WTC11 (cell line): ENCODE measurements around the gene TULP1.

Source experiments
- ATF1 ChIP-seq: sonication (generic); formaldehyde crosslinking; IDR thresholded peaks from 2 replicates; pipeline ENCODE4 v1.8.1; 2023; ENCODE audit warnings: mild to moderate bottlenecking, moderate library complexity, missing genetic modification reagents
- CREM ChIP-seq: sonication (generic); formaldehyde crosslinking; IDR thresholded peaks from 2 replicates; pipeline ENCODE4 v1.8.1; 2022; ENCODE audit warnings: mild to moderate bottlenecking, missing genetic modification reagents, moderate library complexity
- ESRRA ChIP-seq: sonication (generic); formaldehyde crosslinking; IDR thresholded peaks from 2 replicates; pipeline ENCODE4 v1.8.1; 2022; ENCODE audit warnings: mild to moderate bottlenecking, missing genetic modification reagents, borderline replicate concordance
- FOXP1 ChIP-seq: sonication (generic); formaldehyde crosslinking; IDR thresholded peaks from 2 replicates; pipeline ENCODE4 v1.8.0; 2022; ENCODE audit warnings: missing genetic modification reagents, mild to moderate bottlenecking, moderate library complexity, borderline replicate concordance
- GTF2I ChIP-seq: fragments of 250-450 bp; sonication (Bioruptor Pico); conservative IDR thresholded peaks from 2 replicates; pipeline ENCODE4 v1.4.0; 2021; ENCODE audit warnings: mild to moderate bottlenecking
- NR1H2 ChIP-seq: sonication (generic); formaldehyde crosslinking; IDR thresholded peaks from 2 replicates; pipeline ENCODE4 v1.9.0; 2021; ENCODE audit warnings: mild to moderate bottlenecking, moderate library complexity, missing genetic modification reagents
- RELA ChIP-seq: sonication (generic); formaldehyde crosslinking; IDR thresholded peaks from 2 replicates; pipeline ENCODE4 v1.8.1; 2022; ENCODE audit warnings: missing genetic modification reagents, mild to moderate bottlenecking, borderline replicate concordance
- SP1 ChIP-seq: sonication (generic); formaldehyde crosslinking; conservative IDR thresholded peaks from 2 replicates; pipeline ENCODE4 v1.8.1; 2022; ENCODE audit warnings: missing genetic modification reagents
- TCF7 ChIP-seq: sonication (generic); formaldehyde crosslinking; IDR thresholded peaks from 2 replicates; pipeline ENCODE4 v1.8.0; 2022; ENCODE audit warnings: mild to moderate bottlenecking, low read depth, missing genetic modification reagents, moderate library complexity
- TF ChIP-seq, protein P1 (sequence below): fragments of 200-600 bp; IDR thresholded peaks from 2 replicates; pipeline ENCODE4 v1.8.0; 2022; ENCODE audit warnings: antibody characterized with exemption
- TF ChIP-seq, protein P2 (sequence below): fragments of 250-450 bp; sonication (Bioruptor Pico); IDR thresholded peaks from 2 replicates; pipeline ENCODE4 v1.9.0; 2021; ENCODE audit warnings: mild to moderate bottlenecking
- TF ChIP-seq, protein P3 (sequence below): sonication (generic); formaldehyde crosslinking; conservative IDR thresholded peaks from 2 replicates; pipeline ENCODE4 v1.8.1; 2022; ENCODE audit warnings: mild to moderate bottlenecking, missing genetic modification reagents
- TF ChIP-seq, protein P4 (sequence below): sonication (generic); formaldehyde crosslinking; IDR thresholded peaks from 2 replicates; pipeline ENCODE4 v1.8.1; 2022; ENCODE audit warnings: missing genetic modification reagents, borderline replicate concordance

DNA sequence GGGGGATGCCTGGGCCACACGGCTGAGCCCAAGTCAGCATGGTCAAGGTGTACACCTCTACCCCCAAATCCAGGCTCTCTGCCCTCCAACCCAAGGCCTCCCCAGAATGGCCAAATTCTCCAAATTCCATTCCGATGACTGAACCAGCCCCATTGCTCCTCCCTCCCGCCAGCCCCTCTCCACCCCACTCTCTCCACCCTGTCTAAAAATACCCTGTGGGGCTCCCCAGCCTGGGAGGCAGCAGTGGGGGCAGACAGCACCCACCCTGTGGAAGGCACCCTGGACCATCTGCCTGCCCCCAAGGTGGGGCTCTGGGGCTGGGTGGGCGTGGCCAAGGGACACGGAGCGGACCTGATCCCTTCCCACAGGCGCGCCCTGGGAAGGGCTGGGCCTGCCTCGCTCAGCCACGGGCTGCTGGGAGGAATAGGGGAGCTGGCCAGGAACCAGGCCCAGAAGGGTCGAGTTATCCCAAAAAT is 27.3 kb downstream of the TULP1 start:
- TF ChIP-seq GTF2I (CRISPR knock-in tag) (no peak), ESRRA (CRISPR knock-in tag) (no peak), FOXP1 (CRISPR knock-in tag) (no peak), CREM (CRISPR knock-in tag) (no peak), RELA (CRISPR knock-in tag) (no peak), NR1H2 (CRISPR knock-in tag) (no peak), SP1 (CRISPR knock-in tag) (no peak), TCF7 (no peak), ATF1 (CRISPR knock-in tag) (no peak)
- TF ChIP-seq, protein P1, sequence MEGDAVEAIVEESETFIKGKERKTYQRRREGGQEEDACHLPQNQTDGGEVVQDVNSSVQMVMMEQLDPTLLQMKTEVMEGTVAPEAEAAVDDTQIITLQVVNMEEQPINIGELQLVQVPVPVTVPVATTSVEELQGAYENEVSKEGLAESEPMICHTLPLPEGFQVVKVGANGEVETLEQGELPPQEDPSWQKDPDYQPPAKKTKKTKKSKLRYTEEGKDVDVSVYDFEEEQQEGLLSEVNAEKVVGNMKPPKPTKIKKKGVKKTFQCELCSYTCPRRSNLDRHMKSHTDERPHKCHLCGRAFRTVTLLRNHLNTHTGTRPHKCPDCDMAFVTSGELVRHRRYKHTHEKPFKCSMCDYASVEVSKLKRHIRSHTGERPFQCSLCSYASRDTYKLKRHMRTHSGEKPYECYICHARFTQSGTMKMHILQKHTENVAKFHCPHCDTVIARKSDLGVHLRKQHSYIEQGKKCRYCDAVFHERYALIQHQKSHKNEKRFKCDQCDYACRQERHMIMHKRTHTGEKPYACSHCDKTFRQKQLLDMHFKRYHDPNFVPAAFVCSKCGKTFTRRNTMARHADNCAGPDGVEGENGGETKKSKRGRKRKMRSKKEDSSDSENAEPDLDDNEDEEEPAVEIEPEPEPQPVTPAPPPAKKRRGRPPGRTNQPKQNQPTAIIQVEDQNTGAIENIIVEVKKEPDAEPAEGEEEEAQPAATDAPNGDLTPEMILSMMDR, result no peak
- TF ChIP-seq, protein P2, sequence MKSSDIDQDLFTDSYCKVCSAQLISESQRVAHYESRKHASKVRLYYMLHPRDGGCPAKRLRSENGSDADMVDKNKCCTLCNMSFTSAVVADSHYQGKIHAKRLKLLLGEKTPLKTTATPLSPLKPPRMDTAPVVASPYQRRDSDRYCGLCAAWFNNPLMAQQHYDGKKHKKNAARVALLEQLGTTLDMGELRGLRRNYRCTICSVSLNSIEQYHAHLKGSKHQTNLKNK (CRISPR knock-in tag), result no peak
- TF ChIP-seq, protein P3, sequence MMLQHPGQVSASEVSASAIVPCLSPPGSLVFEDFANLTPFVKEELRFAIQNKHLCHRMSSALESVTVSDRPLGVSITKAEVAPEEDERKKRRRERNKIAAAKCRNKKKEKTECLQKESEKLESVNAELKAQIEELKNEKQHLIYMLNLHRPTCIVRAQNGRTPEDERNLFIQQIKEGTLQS (CRISPR knock-in tag), result no peak
- TF ChIP-seq, protein P4, sequence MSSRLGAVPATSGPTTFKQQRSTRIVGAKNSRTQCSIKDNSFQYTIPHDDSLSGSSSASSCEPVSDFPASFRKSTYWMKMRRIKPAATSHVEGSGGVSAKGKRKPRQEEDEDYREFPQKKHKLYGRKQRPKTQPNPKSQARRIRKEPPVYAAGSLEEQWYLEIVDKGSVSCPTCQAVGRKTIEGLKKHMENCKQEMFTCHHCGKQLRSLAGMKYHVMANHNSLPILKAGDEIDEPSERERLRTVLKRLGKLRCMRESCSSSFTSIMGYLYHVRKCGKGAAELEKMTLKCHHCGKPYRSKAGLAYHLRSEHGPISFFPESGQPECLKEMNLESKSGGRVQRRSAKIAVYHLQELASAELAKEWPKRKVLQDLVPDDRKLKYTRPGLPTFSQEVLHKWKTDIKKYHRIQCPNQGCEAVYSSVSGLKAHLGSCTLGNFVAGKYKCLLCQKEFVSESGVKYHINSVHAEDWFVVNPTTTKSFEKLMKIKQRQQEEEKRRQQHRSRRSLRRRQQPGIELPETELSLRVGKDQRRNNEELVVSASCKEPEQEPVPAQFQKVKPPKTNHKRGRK, result no peak
